K562 (cell line): ENCODE data around the gene NUFIP1. TPM values are rescaled to one million over a fixed set of nuclear protein-coding genes. Genes with fewer than 3 reads are reported as not detected.

ENCODE experiments used
- ATAC-seq: fragments of 200-7000 bp; cut with Tn5 transposase; 3 replicates; pipeline ENCODE4 v1.9.1; 2020; ENCODE audit warnings: moderate library complexity
- BruUV-seq: library from RNA; stranded (reverse); fragments of 400-500 nt; replicated peaks from 2 replicates; lab custom pipeline; 2021; lab: Mats Ljungman, UMichigan
- CTCF ChIA-PET: fragments of 300-600 bp; formaldehyde crosslinking; extraction: SDS; loops from one replicate; lab custom pipeline; 2021; ENCODE audit warnings: low intra/inter-chr PET ratio; lab: Yijun Ruan, JAX
- POLR2A ChIA-PET: fragments of 300-600, 350-650 bp; sonication (Branson Sonifier 250); formaldehyde crosslinking; extraction: SDS; loops from one replicate; lab custom pipeline; 2021; ENCODE audit warnings: antibody characterized with exemption, inconsistent platforms; lab: Yijun Ruan, JAX
- DNase-seq, 4 experiments: peaks; one replicate each; pipeline versions ENCODE4 v3.0.0 to v3.0.0-alpha.2; 2011 to 2018; ENCODE audit warnings: low spot score in 3 of 4, mixed read lengths in 3 of 4; ENCODE audit errors: extremely low read depth in 1 of 4
- FAIRE-seq: peaks from 2 replicates; lab custom pipeline; 2011; peaks lifted over from hg19 to GRCh38; lab: Jason Lieb, UNC
- H2AFZ ChIP-seq: 2 replicates; pipeline ENCODE4 v1.6.0; 2011; ENCODE audit warnings: low read depth, low read length, control low read depth, inconsistent platforms
- H3K27ac ChIP-seq: fragments of 200-600 bp; 3 replicates; pipeline ENCODE4 v1.8.0; 2011; ENCODE audit warnings: low read depth, mild to moderate bottlenecking, control low read depth, inconsistent platforms, low read length, moderate library complexity, mixed read lengths; ENCODE audit errors: extremely low read depth
- H3K27me3 ChIP-seq, 2 experiments: fragments of 300-600 bp in 1 of 2; 2 replicates in 1 of 2; 3 replicates in 1 of 2; pipeline versions ENCODE4 v1.6.0 to v1.8.0; 2011; ENCODE audit warnings: inconsistent platforms in 2 of 2, low read length in 2 of 2, mild to moderate bottlenecking in 1 of 2, mixed read lengths in 1 of 2, moderate library complexity in 1 of 2; ENCODE audit not compliant: control insufficient read depth in 2 of 2, insufficient read depth in 2 of 2
- H3K36me3 ChIP-seq: fragments of 300-600 bp; 3 replicates; pipeline ENCODE4 v1.8.0; 2011; ENCODE audit warnings: mild to moderate bottlenecking, low read length, inconsistent platforms; ENCODE audit not compliant: control insufficient read depth, insufficient read depth
- H3K4me1 ChIP-seq, 2 experiments: fragments of 200-600 bp in 1 of 2; replicated peaks in 1 of 2; 2 replicates in 1 of 2; 3 replicates in 1 of 2; pipeline versions ENCODE4 v1.5.1 to v1.8.0; 2011; ENCODE audit warnings: inconsistent platforms in 2 of 2, low read length in 2 of 2, mild to moderate bottlenecking in 1 of 2, mixed read lengths in 1 of 2, moderate library complexity in 1 of 2; ENCODE audit not compliant: control insufficient read depth in 2 of 2, insufficient read depth in 2 of 2
- H3K4me2 ChIP-seq: 2 replicates; pipeline ENCODE4 v1.6.1; 2011; ENCODE audit warnings: low read length, control low read depth, inconsistent platforms, mixed read lengths; ENCODE audit not compliant: insufficient read depth
- H3K4me3 ChIP-seq: fragments of 200-600 bp; sonication (generic), shearing (Covaris generic); 2 replicates; pipeline ENCODE4 v1.5.1; 2016; ENCODE audit warnings: control low read depth, inconsistent platforms
- H3K79me2 ChIP-seq: fragments of 200-600 bp; 3 replicates; pipeline ENCODE4 v1.8.0; 2011; ENCODE audit warnings: low read length, inconsistent platforms; ENCODE audit not compliant: control insufficient read depth, insufficient read depth
- H3K9ac ChIP-seq, 2 experiments: 2 replicates each; pipeline versions ENCODE4 v1.6.0 to v1.6.1; 2011; ENCODE audit warnings: low read depth in 2 of 2, low read length in 2 of 2, control low read depth in 1 of 2, inconsistent platforms in 1 of 2, mild to moderate bottlenecking in 1 of 2, mixed read lengths in 1 of 2; ENCODE audit not compliant: insufficient read depth in 1 of 2
- H3K9me1 ChIP-seq: one replicate; pipeline ENCODE4 v1.6.0; 2011; ENCODE audit warnings: inconsistent platforms, mild to moderate bottlenecking, low read length, moderate library complexity; ENCODE audit not compliant: control insufficient read depth, insufficient read depth
- H3K9me3 ChIP-seq: replicated peaks from 2 replicates; pipeline ENCODE4 v1.5.1; 2011; ENCODE audit warnings: low read depth, low read length, inconsistent platforms; ENCODE audit not compliant: control insufficient read depth, insufficient read depth
- H4K20me1 ChIP-seq: replicated peaks from 2 replicates; pipeline ENCODE4 v1.6.1; 2011; ENCODE audit warnings: low read length, inconsistent platforms, mixed read lengths; ENCODE audit not compliant: control insufficient read depth, insufficient read depth
- CHAMP1 ChIP-seq: fragments of 450-650 bp; IDR thresholded peaks from 2 replicates; pipeline ENCODE4 v1.6.1; 2016; ENCODE audit warnings: mild to moderate bottlenecking
- E2F3 ChIP-seq: fragments of 250-450 bp; sonication (Bioruptor Pico); IDR thresholded peaks from 2 replicates; pipeline ENCODE4 v1.4.0; 2020; ENCODE audit warnings: mild to moderate bottlenecking
- ELF1 ChIP-seq: fragments of 200-800 bp; sonication (Bioruptor generic); IDR thresholded peaks from 2 replicates; pipeline ENCODE4 v1.6.1; 2016; ENCODE audit warnings: missing genetic modification characterization, missing compliant biosample characterization
- GTF3C2 ChIP-seq: IDR thresholded peaks from 3 replicates; pipeline ENCODE4 v1.6.1; 2011; ENCODE audit warnings: borderline replicate concordance, mild to moderate bottlenecking, moderate library complexity; ENCODE audit not compliant: insufficient read length; ENCODE audit errors: extremely low read depth
- MAFF ChIP-seq: IDR thresholded peaks from 2 replicates; pipeline ENCODE4 v1.6.1; 2012; ENCODE audit warnings: low read length, improper control_type of control experiment
- RNF219 ChIP-seq: fragments of 250-450 bp; sonication (Bioruptor Pico); IDR thresholded peaks from 2 replicates; pipeline ENCODE4 v1.5.0; 2022; ENCODE audit warnings: mild to moderate bottlenecking
- SMC3 ChIP-seq: conservative IDR thresholded peaks from 2 replicates; pipeline ENCODE4 v1.6.1; 2011; ENCODE audit warnings: low read depth, low read length, improper control_type of control experiment; ENCODE audit not compliant: insufficient read depth
- ZBTB1 ChIP-seq: sonication (generic); formaldehyde crosslinking; IDR thresholded peaks from 2 replicates; pipeline ENCODE4 v1.8.1; 2023; ENCODE audit warnings: missing genetic modification reagents, low read depth, mild to moderate bottlenecking, borderline replicate concordance
- ZNF398 ChIP-seq: fragments of 250-450 bp; sonication (Bioruptor Pico); IDR thresholded peaks from 2 replicates; pipeline ENCODE4 v1.8.0; 2021; ENCODE audit warnings: moderate library complexity, mild to moderate bottlenecking, inconsistent platforms
- ZNF561 ChIP-seq: fragments of 450-650 bp; formaldehyde crosslinking; conservative IDR thresholded peaks from 2 replicates; pipeline ENCODE4 v1.4.0; 2020; ENCODE audit warnings: mild to moderate bottlenecking, moderate library complexity
- ZNF699 ChIP-seq: fragments of 250-450 bp; sonication (Bioruptor Pico); IDR thresholded peaks from 2 replicates; pipeline ENCODE4 v1.8.0; 2021; ENCODE audit warnings: mild to moderate bottlenecking, moderate library complexity; ENCODE audit not compliant: insufficient replicate concordance
- WGBS: fragments of 100-300 bp; shearing (Covaris generic); methylation state at CpG from one replicate; pipeline ENCODE4 v1.1.6; 2016; ENCODE audit warnings: low coverage, mixed read lengths; ENCODE audit not compliant: insufficient coverage; ENCODE audit errors: missing lambda C conversion rate; 5-methylcytosine and 5-hydroxymethylcytosine counted together
- in situ Hi-C: fragments of 300-500 bp; cut with MboI; formaldehyde crosslinking; loops from 4 replicates; pipeline ENCODE4 v1.15.0; 2018; ENCODE audit warnings: inconsistent platforms, mixed read lengths
- intact Hi-C: fragments of 100-400 bp; cut with micrococcal nuclease; formaldehyde crosslinking; loops from 2 replicates; pipeline ENCODE4 v1.14.2; 2022
- polyA plus RNA-seq, 8 experiments: library from polyadenylated mRNA; depleted of rRNA in 4 of 8; stranded (reverse) in 5 of 8; unstranded in 3 of 8; fragments of >200 nt; fragmentation: Nextera tagmentation in 2 of 8; fragmentation: Illumina TruSeq in 1 of 8; extraction: Ambion mirVana in 2 of 8; extraction: Trizol in 1 of 8; gene quantifications; 2 replicates each; pipeline versions ENCODE4 v1.2.1 to v1.2.3, GENCODE V29; 2011 to 2014; ENCODE audit warnings: inconsistent platforms in 1 of 8, missing spikeins in 1 of 8
- total RNA-seq, 7 experiments: library from RNA; depleted of rRNA in 6 of 7; stranded (reverse); fragments of >200 nt in 6 of 7; fragmentation: Illumina TruSeq in 2 of 7; extraction: Trizol in 2 of 7; gene quantifications; 2 replicates each; pipeline versions ENCODE4 v1.2.1 to v1.2.3, GENCODE V29; 2011 to 2021; ENCODE audit warnings: low replicate concordance in 1 of 7

The NUFIP1 gene
- total and polyA plus RNA-seq, 9 of the 15 experiments (the other 6 are each of a cell fraction or from before 2014, with no cell fraction given): 2.6 to 9.7 (median 4.1) TPM

GRCh38 chr13:45034342-45034741 lies 45.1 kb upstream of the NUFIP1 start (continued):
- TF ChIP-seq GTF3C2 (no peak), E2F3 (no peak), SMC3 (no peak), ZNF561 (no peak), ELF1 (no peak), ZBTB1 (no peak), ZNF699 (no peak)

GRCh38 chr13:45024847-45025246 lies 35.6 kb upstream of the NUFIP1 start:
- Histone ChIP-seq H3K9me1 (no peaks in the 10 kb centered on the region), H3K79me2 (no peaks in the 10 kb centered on the region), H4K20me1 (no peaks in the 10 kb centered on the region), H3K4me3 (no peak overlapping the region), H3K27ac (no peak overlapping the region), H3K36me3 (peaks cover 30% of the 10 kb centered on the region; the same call in 2 of the 3 replicates), H3K4me1 (no peaks in the 10 kb centered on the region), H3K9me3 (no peaks in the 10 kb centered on the region), H3K9ac (no peak overlapping the region), H3K4me2 (no peak overlapping the region), H3K27me3 (no peaks in the 10 kb centered on the region), H2AFZ (no peak overlapping the region)
- intact Hi-C loops: no loop called here
- no peak for ATAC-seq
- in situ Hi-C loops: no loop called here
- ChIA-PET CTCF (no interaction called here), POLR2A (interaction anchor here (0.6 kb wide), 1 partner anchor 9 kb away, joined by 5 read pairs; no protein-coding TSS in a partner anchor)
- WGBS: 100% methylated on average over 2 of the region's 2 CpGs
- BruUV-seq: no TSS peak
- no peak for DNase-seq
- no peak for FAIRE-seq
- no peak for TF ChIP-seq CHAMP1
- TF ChIP-seq ZNF398: no peak
- TF ChIP-seq MAFF: no peak
- no peak for TF ChIP-seq RNF219
